Measurements from ENCODE around the gene NFYC.

NFYC gene

DNA sequence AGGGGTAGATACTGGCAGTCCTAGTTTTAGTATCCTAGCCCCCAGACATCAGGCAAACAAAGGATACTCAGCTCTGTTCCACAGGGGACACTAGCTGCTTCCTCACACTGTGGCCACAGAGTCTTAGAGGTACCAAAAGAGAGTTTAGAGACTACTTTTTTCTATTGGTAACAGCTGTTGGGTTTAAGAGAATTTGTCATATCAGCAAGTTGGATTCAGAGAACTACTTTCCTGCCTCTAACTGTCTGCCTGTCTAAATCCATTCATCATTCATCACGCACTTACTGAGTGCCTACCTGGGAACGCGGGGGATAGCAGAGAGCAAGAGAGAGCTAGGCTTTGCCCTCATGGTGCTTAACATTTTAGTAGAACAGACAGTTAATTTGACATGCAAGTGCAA is 65.0 kb downstream of the NFYC start:
- DNase-seq (ENCODE audit: low read depth in 3 of 3, low spot score in 1 of 3), result no peak

DNA sequence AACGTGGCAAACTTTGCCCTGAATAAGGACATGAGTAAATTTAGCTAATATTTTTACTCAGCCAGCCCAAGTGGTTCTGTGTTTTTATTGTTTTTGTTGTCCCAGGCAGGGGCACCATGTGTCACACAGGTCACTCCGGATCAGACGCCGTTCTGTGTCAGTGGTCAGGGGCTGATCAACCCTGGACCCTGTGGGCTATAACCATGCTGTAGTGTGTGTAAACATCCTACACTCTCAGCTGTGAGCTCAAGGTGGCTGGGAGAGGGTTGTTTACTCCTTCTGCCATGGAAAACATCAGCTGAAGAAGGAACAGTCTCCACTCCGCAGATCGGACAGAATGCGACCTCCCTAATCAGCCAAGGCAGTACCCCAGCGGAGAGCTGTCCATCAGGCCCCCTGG is 65.6 kb downstream of the NFYC start:
- DNase-seq (ENCODE audit: low read depth in 3 of 3, low spot score in 1 of 3), result no peak

DNA sequence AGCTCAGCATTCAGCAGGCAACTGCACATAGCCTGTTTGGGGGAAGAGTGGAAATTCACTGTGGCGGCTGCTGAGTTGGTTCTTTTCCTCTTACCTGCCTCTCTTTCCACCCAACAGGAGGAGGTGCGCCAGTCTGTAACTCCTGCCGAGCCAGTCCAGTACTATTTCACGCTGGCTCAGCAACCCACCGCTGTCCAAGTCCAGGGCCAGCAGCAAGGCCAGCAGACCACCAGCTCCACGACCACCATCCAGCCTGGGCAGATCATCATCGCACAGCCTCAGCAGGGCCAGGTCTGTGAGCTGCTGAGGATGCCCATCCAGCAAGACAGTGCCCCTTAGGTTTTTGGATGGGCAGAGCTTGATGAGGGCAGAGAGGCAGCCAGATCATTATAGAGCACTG is 66.5 kb downstream of the NFYC start:
- no peak for DNase-seq (ENCODE audit: low read depth in 3 of 3, low spot score in 1 of 3)

DNA sequence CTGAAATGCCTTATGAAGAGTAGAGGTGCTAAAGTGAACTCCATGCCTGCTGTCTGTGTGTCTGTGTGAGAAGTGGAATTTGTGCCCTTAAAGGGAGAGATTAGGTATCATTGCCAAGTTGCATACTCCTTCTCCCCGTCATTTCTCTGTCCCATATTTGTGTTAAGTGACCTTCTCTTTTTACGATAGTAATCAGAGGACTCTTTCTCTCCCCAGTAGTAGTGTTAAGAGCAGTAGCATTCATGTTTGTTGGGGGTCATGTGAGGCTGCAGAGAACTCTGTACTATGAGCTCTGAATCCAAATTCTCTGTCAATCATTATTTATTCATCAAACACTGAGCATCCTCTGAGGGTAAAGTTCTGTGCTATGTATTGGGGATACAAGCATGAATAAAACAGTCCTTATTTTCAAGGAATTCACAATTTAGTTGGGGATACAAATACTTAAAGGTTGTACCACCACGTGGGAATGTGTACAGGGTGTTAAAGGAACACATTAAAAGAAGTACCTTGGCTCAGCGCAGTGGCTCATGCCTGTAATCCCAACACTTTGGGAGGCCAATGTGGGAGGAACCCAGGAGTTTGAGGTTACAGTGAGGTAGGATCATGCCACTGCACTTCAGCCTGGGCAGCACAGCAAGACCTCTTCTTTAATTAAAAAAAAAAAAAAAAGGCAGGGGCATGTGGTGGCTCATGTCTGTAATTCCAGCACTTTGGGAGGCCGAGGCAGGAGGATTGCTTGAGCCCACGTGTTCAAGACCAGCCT is 67.3 kb downstream of the NFYC start:
- no peak for DNase-seq (ENCODE audit: low read depth in 3 of 3, low spot score in 1 of 3)

DNA sequence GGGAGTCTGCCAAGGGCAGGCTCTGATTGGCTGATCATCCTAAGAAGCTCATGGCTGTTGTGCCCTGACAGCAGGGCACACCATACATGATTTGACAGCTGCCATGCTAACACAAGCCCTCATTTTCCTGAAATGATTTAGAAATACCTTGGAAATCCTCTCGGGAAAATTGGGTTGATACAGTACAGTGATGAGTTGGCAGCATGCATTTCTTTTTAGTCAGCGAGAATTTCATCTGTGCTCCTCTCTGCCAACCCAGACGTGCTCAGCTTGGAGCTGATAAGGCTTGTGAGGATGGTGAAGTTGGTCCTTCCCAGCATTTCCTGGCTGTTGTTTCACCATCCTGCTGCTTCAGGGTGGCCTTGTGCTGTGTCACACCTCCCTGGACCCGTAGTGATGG is 69.5 kb downstream of the NFYC start:
- no peak for DNase-seq (ENCODE audit: low read depth in 3 of 3, low spot score in 1 of 3)

DNA sequence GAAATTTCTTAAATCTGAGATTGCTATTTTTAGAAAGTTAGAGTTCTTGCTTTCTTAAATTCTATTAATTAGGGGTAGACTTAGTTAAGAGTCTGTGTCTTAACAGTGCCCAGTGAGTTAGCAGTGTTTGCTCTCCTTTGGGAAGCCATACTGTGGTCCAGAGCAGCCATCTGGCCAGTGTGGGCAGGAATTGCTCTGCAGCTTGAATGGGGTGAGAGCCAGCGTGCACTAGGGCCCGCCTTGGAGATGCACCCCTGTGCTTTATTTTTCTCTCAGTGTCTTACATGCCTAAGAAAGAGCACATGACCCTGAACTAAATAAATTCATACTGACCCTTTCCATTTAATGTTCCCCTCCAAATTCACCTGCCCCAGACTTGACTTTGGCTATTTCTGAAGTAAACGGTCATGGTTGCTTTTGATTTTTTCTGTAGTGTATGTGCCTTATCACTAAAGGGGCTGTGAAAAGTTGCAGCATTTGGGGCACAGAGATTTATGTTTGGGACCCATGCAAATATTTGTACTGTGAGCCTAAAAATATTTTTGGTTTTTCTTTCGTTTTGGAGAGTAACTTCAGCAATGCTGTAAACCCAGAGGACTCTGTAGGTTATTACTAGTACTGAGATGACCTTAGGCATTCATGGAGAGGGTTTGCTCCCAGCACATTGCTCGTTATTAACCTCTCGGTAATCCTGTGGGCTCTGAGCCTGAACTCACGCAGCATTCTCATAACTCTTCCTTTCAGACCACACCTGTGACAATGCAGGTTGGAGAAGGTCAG is 70.8 kb downstream of the NFYC start:
- no peak for DNase-seq (ENCODE audit: low read depth in 3 of 3, low spot score in 1 of 3)

DNA sequence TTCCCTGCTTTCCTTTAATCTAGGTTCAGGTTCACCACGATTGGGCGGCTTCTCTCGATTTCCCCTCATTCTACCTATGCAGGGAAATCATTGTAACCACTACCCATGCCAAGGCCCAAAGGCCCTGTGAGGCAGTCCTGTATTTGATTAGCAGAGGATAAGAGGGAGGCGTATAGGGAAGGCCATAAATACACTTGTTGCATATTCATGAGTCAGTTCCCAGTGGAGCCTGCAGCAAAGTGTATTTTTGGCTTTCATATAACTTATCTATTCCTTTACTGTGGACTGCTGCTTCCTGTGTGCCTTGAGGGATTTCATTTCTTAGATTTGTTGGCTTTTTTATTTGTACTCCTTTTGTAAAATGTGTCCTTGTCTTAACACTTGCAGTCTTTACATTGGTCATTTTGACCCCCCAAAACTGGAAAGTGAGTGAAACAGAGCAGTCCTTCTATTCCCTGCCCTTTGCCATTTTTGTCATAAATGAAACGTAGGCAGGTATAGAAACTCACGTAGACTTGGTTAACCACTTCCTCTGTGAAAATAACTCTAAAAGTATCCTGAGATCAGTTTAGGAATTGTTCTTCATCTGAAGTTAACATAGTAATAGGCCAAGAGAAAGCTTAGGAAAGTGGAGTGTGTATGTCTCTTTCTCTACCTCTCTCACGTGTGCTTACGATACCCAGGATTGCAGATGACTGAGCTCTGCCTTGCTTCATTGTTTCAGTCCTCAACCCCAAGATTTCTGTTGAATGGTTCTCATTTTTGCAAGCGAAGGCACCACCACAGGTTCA is 72.4 kb downstream of the NFYC start:
- no peak for DNase-seq (ENCODE audit: low read depth in 3 of 3, low spot score in 1 of 3)

DNA sequence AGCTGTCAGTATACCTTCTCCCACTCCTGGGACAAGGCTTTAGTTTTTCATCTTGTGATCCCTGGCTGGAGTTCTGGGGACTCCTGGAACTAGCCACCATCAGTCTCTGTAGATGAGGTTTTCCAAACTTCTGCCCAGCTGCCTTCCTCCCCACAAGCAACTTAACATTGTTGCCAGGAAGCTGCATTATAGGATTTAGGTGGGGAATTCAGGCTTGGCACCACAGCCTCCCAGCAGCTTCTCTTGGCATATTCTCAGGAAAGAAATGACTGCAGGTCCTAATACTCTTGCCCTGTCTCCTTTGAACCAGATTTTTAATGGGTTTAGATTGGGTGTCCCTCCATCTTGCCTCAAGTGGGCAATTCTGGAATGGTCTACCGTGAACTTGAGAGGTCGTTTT is 73.5 kb downstream of the NFYC start:
- no peak for DNase-seq (ENCODE audit: low read depth in 3 of 3, low spot score in 1 of 3)

DNA sequence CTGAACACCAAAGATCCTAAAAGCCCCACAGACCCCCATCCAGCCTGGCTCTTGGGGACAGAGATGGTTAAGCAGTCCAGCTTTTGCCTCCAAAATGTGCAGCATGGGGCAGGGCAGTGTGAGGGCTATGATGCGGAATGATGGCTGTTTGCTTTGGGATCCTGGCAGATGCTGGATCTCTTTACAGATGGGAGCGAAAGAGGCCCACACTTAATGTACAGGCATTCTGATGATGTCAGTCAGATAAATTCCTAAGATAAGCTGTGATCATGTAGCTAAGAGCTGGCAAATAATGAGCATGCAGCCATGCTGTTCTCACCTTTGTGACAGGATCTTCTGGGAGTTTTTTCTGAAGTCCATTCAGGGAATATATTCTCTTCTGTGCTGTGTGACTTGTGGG is 74.5 kb downstream of the NFYC start:
- no peak for DNase-seq (ENCODE audit: low read depth in 3 of 3, low spot score in 1 of 3)

DNA sequence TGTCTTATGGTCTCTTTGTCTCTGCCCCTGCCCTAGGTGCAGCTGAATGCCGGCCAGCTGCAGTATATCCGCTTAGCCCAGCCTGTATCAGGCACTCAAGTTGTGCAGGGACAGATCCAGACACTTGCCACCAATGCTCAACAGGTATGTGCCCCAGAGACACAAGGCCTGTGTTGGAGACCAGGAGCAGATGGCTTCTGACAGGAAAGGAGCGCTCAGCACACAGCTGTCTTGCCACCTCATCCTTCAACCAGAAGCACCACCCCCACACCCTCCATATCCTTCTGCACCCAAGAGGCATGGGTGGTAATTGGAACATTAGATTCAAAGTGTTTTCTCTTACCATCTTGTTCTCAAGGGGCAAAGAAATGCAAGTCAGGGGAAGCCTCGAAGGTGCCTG is 75.1 kb downstream of the NFYC start:
- DNase-seq (ENCODE audit: low read depth in 3 of 3, low spot score in 1 of 3), result no peak

DNA sequence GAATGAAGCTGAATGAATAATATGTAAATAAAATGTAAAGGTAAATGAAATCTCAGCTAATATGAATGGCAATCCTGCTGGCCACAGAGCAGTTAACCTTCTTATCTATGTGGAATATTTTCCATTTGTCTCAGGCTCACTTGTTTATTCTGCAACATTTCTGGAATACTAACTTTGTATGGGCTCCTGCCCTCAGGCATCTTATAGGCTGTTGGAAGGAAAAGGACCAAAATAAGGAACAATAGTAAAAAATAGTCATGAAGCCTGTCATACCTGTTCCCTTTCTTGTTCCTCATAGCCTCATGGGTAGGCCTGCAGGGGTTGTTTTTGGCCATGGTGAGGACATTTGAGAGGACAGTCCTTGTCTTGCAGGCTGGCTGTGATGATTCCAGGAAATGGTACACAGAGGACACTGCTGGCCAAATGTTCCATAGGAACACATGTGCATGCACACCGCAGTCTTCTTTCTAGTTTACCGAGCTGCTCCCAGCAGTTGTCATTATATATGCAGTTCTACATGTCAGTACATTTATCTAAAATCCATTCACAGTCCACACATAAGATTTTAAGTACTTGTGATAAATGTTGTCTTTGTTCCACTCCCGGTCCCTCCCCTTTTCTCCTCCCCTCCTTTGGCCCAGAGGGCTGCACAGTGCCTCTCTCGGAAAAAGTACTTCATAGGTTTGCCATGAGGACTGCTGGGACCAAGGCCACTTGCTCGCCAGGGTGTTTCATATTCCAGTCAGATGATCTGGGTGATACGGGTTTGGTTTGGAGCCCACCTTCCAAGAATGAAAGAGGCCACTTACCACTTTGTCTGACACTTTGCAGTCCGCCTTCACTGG is 76.9 kb downstream of the NFYC start:
- no peak for DNase-seq (ENCODE audit: low read depth in 3 of 3, low spot score in 1 of 3)

DNA sequence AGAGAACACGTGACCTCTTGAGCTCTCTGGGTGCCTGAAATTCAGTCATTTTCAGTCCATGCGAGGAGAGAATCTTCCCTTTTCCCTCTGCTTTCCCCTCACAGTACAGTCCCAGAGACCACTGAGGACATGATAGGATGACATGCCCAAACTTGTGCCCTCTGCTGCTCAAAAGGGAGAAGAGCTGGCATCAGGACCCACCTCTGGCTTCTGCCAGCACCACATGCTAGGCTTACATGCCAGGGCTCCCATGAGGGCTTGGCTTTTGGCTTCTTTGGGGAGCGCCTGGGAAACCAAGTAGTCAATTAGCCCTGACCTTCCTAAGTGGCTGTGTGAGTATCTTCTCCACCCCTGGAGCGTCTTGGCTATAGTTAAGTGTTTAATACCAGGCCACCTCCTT is 78.3 kb downstream of the NFYC start:
- no peak for DNase-seq (ENCODE audit: low read depth in 3 of 3, low spot score in 1 of 3)

DNA sequence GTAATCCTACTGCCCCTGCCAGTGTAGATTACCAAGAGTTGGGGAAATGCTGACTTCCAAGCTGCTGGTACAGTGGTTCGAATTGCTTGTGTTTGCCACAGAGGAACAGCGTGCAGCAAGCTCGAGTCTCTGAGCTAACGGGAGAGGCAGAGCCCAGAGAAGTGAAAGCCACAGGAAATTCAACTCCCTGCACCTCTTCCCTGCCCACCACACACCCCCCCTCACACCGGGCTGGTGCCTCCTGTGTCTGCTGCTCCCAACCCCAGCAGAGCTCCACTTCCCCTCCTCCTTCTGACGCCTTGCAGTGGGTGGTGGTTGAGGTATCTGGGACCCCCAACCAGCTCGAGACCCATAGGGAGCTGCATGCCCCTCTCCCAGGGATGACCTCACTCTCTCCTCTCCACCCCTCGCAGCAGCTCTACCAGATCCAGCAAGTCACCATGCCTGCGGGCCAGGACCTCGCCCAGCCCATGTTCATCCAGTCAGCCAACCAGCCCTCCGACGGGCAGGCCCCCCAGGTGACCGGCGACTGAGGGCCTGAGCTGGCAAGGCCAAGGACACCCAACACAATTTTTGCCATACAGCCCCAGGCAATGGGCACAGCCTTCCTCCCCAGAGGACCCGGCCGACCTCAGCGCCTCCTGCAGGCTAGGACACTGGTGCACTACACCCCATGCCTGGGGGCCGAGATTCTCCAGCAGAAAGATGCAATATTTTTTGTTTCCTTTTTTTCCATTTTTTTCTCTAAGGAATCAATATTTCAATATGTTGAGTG is 79.0 kb downstream of the NFYC start:
- DNase-seq (ENCODE audit: low read depth in 3 of 3, low spot score in 1 of 3), result no peak

DNA sequence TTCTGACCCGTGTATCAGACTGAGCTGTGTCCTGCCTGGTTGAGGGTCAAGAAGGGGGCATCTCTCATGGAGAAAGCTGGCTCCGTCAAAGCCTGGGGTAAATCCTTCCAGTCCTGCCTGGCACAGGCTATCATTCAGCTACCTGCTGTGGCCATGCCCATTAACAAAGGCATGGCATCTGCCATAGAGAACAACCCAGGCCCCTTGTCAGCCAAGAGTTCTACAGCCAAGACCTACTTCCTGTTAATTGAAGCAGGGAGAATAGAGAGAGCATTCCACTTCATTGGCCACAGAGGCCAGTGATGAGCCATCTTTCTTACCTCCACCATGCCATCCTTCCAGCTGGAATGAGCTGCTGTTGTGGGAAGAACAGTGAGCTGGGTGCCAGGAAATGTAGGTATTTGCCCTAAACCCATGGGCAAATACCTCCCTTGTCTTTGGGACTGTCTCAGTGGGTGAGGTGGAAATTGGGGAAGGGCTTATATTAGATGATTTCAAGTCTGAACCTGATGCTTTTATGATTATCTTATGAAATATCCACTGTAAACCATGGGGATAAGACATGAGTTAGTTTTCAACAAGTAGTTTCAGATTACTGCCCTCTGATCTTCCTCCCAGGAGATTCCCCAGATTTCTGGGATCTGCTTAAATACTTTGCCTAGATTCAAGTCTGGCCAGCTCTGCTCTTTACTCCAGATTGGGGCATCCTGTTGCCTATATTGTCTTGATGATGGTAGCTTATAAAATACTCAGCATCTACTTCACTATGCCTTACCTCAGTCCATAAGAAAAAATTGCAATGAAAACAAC is 80.8 kb downstream of the NFYC start:
- DNase-seq (ENCODE audit: low read depth in 3 of 3, low spot score in 1 of 3), result no peak

DNA sequence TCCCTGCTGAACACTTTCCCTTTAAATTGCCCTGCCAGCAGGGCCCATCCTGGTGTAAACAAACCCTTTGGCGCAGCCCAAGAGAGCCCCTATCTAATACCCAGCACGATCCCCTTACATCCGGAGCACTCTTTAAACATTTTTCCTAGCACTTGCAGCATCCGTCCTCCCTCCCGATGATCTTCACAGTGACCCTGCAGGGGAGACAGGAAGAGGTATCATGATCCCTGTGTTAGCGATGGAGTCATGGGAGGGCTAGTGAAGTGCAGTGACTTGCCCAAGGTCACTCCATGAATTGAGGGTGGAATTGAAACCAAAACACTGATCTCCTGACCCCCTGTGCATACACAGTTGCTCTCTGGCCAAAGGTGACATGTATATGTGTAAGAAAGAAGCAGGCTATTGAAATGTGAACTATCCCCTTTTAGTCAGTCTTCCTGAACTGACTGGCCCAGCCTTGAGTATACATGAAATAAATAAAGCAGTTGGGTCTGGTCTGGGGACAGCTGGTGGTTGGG is 82.3 kb downstream of the NFYC start:
- no peak for DNase-seq (ENCODE audit: low read depth in 3 of 3, low spot score in 1 of 3)

DNA sequence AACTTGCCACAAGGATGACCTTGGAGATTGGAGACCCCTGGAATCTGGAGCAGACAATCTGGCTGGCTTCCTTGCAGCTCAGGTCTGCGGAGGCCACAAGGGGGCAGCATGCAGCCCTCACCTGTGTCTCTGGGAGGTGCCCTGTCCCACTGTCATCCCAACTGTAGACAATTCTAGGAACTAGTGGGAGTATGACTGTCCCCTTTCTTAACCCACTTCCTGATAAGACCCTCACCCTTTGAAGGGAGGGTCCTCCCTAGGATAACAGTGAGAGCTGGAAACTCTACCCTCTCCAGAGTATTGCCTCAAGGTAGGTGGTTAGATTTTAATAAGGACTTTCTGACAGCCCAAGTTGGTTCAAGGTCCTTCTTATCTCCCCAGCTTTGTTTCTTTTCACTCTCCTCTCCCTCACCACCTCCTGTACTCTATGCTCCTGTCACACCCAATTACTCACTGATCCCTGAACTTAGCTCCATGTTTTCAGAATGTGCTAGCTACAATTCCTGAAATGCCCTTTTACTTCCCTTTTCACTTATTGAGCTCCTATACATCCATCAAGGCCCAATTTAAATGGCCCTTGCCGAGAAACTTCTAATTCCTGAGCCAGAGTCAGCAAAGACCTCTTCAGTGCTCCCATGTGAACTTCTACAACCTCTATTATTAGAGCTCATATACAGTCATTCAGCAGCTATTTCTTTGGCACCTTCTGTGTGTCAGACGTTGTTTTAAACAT is 82.9 kb downstream of the NFYC start:
- DNase-seq (ENCODE audit: low read depth in 3 of 3, low spot score in 1 of 3), result peak; percentile 12 to 53 (median 40)

DNA sequence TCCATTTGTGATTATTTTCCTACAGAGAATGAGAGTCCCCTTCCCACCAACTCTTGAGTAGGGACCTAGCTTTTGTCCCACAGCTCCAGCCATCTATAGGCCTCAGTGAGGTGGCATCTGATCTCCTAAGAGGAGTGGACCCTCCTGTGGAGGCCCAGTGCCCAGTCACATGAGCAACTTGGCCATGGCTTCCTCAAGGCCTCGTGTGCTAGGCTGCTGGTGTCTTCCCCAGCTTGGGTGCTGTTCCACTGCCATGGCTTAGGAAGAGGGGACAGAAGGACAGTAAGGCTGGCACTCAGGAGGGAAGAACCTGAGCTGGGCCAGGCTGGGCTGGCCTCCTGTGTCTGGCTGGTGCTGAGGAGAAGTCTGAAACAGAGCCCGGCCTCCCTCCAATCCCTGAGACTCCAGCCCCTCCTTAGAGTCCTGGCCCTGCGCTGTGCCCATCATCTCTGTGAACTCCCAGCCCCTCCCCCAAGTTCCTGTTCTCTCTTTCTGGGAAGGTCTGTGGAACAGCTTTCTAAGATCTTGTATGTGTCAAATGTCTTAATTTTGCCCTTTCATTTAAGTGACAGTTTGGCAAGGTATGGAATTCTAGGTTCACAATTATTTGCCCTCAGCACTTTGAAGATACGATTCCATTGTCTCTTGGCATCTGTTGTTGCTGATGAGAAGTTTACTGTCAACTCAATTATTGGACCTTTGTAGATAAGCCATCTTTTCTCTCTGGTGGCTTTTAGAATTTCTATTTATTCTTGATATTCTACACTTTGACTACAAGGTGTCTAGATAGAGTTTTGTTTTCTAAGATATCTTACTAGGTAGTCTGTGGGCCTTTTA is 85.0 kb downstream of the NFYC start:
- DNase-seq (ENCODE audit: low read depth in 3 of 3, low spot score in 1 of 3), result no peak

Measured in stimulated activated CD4-positive, alpha-beta T cell treated with anti-CD3 and anti-CD28 coated beads, TNF-alpha, amount 100 ng/mL, for 1 hour (primary cell).